ENCODE results near the gene PYGM. TPM values are rescaled to one million over a fixed set of nuclear protein-coding genes. Genes with fewer than 3 reads are reported as not detected.

Gene PYGM
- polyA plus RNA-seq, 10 donors = 56.2 to 435 (median 195) TPM

Other genes with a start within 250 kb of the PYGM start
- gene SLC22A11, start 204.0 kb downstream of the PYGM start, polyA plus RNA-seq (ENCODE audit: insufficient read length in 10 of 10) = under 1 TPM in 3 of 10 donors, not detected in 7; 0.11 to 0.14 (median 0.11) TPM
- not detected for gene SLC22A12, start 168.8 kb downstream of the PYGM start, polyA plus RNA-seq (ENCODE audit: insufficient read length in 10 of 10)
- gene NRXN2, start 36.8 kb downstream of the PYGM start, polyA plus RNA-seq (ENCODE audit: insufficient read length in 10 of 10) = 10 to 100 TPM; 16.4 to 36.8 (median 26.1) TPM
- 10 to 100 TPM; 13.3 to 60.2 (median 40.2) TPM for gene RASGRP2, start 15.8 kb downstream of the PYGM start, polyA plus RNA-seq (ENCODE audit: insufficient read length in 10 of 10)
- gene SF1, start 18.6 kb upstream of the PYGM start, polyA plus RNA-seq (ENCODE audit: insufficient read length in 10 of 10) = 100 to 1,000 TPM; 158 to 288 (median 220) TPM
- 10 to 100 TPM in 8 of 10 donors, 1 to 10 TPM in 2; 8.2 to 19.4 (median 11.7) TPM for gene MAP4K2, start 43.2 kb upstream of the PYGM start, polyA plus RNA-seq (ENCODE audit: insufficient read length in 10 of 10)
- 10 to 100 TPM; 15.3 to 26.0 (median 20.3) TPM for gene MEN1, start 50.6 kb upstream of the PYGM start, polyA plus RNA-seq (ENCODE audit: insufficient read length in 10 of 10)
- gene CDC42BPG, start 84.7 kb upstream of the PYGM start, polyA plus RNA-seq (ENCODE audit: insufficient read length in 10 of 10) = 1 to 10 TPM in 2 of 10 donors, under 1 TPM in 8; 0.48 to 2.8 (median 0.72) TPM
- 100 to 1,000 TPM in 3 of 10 donors, 10 to 100 TPM in 7; 64.4 to 115 (median 92.9) TPM for gene EHD1, start 118.6 kb upstream of the PYGM start, polyA plus RNA-seq (ENCODE audit: insufficient read length in 10 of 10)
- gene ATG2A, start 157.2 kb upstream of the PYGM start, polyA plus RNA-seq (ENCODE audit: insufficient read length in 10 of 10) = 10 to 100 TPM in 7 of 10 donors, 1 to 10 TPM in 3; 8.1 to 13.5 (median 11.1) TPM
- gene PPP2R5B, start 164.7 kb upstream of the PYGM start, polyA plus RNA-seq (ENCODE audit: insufficient read length in 10 of 10) = 10 to 100 TPM in 8 of 10 donors, 1 to 10 TPM in 2; 10.0 to 13.0 (median 11.3) TPM
- under 1 TPM in 2 of 10 donors, not detected in 8; 0.27 to 0.45 TPM for gene GPHA2, start 175.9 kb upstream of the PYGM start, polyA plus RNA-seq (ENCODE audit: insufficient read length in 10 of 10)
- under 1 TPM in 1 of 10 donors, not detected in 9; 0.20 TPM for gene MAJIN, start 212.1 kb upstream of the PYGM start, polyA plus RNA-seq (ENCODE audit: insufficient read length in 10 of 10)
- gene BATF2, start 237.0 kb upstream of the PYGM start, polyA plus RNA-seq (ENCODE audit: insufficient read length in 10 of 10) = 1 to 10 TPM in 6 of 10 donors, under 1 TPM in 4; 0.79 to 1.6 (median 1.1) TPM

Measured in muscle of back (tissue), 10 donors.